Effector memory CD4-positive, alpha-beta T cell (primary cell): Measurements from ENCODE around the gene POLR3A.

ENCODE experiments used
- DNase-seq, 3 donors: peaks; one replicate each; pipeline ENCODE4 v3.0.0-alpha.2; 2020
- H3K27ac ChIP-seq: 2 replicates; pipeline ENCODE4 v1.7.0; 2013; ENCODE audit warnings: mild to moderate bottlenecking, low read length, moderate library complexity; ENCODE audit not compliant: insufficient read depth, poor library complexity, severe bottlenecking
- H3K27me3 ChIP-seq: replicated peaks from 2 replicates; pipeline ENCODE4 v1.7.0; 2013; ENCODE audit warnings: mild to moderate bottlenecking, low read length; ENCODE audit not compliant: insufficient read depth, control insufficient read depth, poor library complexity, severe bottlenecking
- H3K36me3 ChIP-seq: 2 replicates; pipeline ENCODE4 v1.7.0; 2013; ENCODE audit warnings: mild to moderate bottlenecking, low read length, moderate library complexity; ENCODE audit not compliant: control insufficient read depth, insufficient read depth
- H3K4me1 ChIP-seq: 2 replicates; pipeline ENCODE4 v1.7.0; 2013; ENCODE audit warnings: low read length, mild to moderate bottlenecking; ENCODE audit not compliant: control insufficient read depth, insufficient read depth, poor library complexity, severe bottlenecking
- H3K4me3 ChIP-seq: 2 replicates; pipeline ENCODE4 v1.7.0; 2013; ENCODE audit warnings: low read length, low read depth, mild to moderate bottlenecking; ENCODE audit not compliant: insufficient read depth, poor library complexity, severe bottlenecking
- H3K9me3 ChIP-seq: 2 replicates; pipeline ENCODE4 v1.7.0; 2013; ENCODE audit warnings: mild to moderate bottlenecking, low read length, moderate library complexity; ENCODE audit not compliant: control insufficient read depth

POLR3A gene

DNA sequence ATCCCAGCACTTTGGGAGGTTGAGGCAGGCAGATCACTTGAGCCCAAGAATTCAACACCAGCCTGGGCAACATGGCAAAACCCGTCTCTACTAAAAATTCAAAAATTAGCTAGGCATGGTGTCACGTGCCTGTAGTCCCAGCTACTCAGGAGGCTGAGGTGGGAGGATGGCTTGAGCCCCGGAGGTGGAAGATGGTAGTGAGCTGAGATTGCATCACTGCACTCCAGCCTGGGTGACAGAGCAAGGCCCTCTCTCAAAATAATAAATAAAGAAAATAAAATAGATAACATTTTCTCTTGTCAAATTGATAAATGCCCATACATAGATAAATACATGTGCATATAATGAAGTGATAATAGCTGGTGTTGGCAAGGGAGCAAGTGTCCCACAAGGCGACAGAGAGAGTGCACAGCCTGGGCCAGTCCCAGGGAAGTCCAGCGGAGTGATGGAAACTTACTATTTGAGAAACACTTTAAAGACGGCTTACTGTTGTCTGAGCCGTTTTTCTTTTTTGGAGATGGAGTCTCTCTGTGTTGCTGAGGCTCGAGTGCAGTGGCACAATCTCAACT lies 69.3 kb downstream of the POLR3A start:
- Histone ChIP-seq H3K27me3 (no peaks in the 10 kb centered on the region), H3K4me1 (no peaks in the 10 kb centered on the region), H3K36me3 (no peaks in the 10 kb centered on the region), H3K27ac (no peak overlapping the region), H3K4me3 (no peak overlapping the region), H3K9me3 (no peaks in the 10 kb centered on the region)
- DNase-seq: no peak

DNA sequence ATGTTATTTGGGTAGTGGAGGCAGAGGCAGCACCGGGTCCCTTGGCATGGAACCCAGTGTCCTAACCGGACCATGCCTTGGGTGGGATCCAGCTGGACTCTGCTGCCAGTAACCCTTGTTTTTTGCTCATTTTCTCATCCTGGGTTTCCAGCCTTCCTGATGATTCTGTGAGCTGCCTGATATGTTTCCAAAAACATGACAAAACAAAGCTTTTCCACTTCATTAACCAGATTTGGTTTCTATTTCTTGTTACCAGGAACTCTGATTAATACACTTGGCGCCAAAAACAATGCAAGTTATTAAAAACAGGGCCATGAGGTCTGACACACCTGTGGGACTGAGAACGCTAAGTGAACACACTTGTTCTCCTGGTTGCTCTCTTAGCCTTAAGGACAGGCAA lies 69.9 kb downstream of the POLR3A start:
- Histone ChIP-seq H3K27me3 (no peaks in the 10 kb centered on the region), H3K27ac (no peak overlapping the region), H3K4me1 (no peaks in the 10 kb centered on the region), H3K36me3 (no peaks in the 10 kb centered on the region), H3K9me3 (no peaks in the 10 kb centered on the region), H3K4me3 (no peak overlapping the region)
- no peak for DNase-seq

DNA sequence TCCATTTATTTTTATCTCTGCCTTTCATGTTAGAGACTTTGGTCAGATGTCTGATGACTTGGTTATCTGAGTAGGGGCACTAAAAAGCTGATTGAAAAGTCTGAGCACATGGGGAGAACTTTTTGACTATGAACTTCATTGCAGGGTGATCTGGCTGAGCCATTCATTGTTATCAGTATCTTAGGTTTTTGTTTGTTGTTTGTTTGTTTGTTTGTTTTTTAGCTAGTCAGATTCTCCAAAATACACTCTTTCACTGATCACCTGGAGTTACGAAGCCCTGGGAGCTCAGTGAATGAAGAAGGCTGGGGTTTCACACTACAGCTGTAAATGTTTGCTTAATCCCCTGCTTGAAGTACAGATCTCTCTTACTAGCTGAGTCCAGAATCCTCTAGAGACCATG lies 74.2 kb downstream of the POLR3A start:
- H3K4me1 ChIP-seq: no peaks in the 10 kb centered on the region

DNA sequence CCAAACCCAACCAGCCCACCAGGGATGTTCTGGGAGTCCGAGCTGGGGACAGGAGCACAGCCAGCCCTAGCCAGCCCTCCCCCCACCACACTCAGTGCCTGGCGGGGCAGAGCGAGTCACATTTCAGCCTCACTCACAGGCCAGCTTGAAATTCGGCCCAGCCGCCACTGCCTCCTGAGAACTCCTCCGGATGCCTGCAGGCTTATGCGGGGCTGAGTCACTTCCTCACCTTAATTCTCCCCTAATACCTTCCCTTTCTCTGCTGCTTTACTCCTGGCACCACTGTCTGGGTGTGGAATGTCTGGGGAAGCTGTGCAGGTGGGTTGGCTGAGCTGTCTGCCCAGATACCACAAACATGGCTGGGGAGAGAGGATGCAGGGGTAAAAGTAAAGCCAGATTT lies 80.1 kb downstream of the POLR3A start:
- no peak overlapping the region for H3K4me3 ChIP-seq
- no peaks in the 10 kb centered on the region for H3K9me3 ChIP-seq
- H3K4me1 ChIP-seq: no peaks in the 10 kb centered on the region
- H3K27me3 ChIP-seq: no peaks in the 10 kb centered on the region
- no peaks in the 10 kb centered on the region for H3K36me3 ChIP-seq
- no peak for DNase-seq
- no peak overlapping the region for H3K27ac ChIP-seq

More for the DNA sequence above, 74.2 kb downstream of the POLR3A start:
- Histone ChIP-seq H3K36me3 (no peaks in the 10 kb centered on the region), H3K27ac (no peak overlapping the region), H3K9me3 (no peaks in the 10 kb centered on the region), H3K27me3 (no peaks in the 10 kb centered on the region), H3K4me3 (no peak overlapping the region)
- DNase-seq: no peak

DNA sequence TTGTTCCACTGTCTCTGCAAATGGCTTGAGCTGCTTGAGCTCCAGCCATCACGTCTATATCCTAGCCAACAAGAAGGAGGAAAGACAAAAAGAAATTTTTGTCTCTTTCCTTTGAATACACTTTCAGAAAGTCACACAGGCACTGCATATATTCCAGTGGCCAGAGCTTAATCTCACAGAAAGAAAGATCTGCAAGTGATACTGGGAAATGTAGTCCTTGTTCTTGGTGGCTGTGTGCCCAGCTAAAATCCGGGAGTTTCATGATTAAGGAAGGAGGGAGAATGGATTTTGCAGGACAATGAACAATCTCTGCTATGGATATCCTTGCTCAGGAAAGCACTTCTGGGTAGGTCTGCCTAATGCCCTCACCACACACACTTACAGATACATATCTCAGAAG lies 83.2 kb downstream of the POLR3A start:
- Histone ChIP-seq H3K4me3 (no peak overlapping the region), H3K4me1 (no peaks in the 10 kb centered on the region), H3K9me3 (no peaks in the 10 kb centered on the region), H3K27ac (no peak overlapping the region), H3K27me3 (no peaks in the 10 kb centered on the region), H3K36me3 (no peaks in the 10 kb centered on the region)
- no peak for DNase-seq

DNA sequence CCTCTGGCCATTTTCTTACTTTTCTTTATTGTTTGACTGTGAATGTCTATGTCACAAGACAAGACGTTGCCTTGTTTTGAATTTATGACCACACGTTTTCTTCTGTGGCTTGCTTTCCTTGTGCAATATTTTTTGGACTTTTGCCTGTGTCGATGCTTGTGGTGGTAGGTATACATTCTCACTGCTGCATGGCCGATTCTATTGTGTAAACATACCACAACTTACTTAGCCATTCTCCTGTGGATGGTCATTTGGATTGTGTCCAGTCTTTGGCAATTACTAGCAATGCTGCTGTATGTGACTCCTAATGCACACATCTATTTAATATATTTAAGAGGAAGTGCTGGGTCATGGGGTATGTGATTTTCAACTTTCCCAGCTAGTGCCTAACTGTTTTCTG lies 84.8 kb downstream of the POLR3A start:
- Histone ChIP-seq H3K9me3 (no peaks in the 10 kb centered on the region), H3K27me3 (no peaks in the 10 kb centered on the region), H3K4me3 (no peak overlapping the region), H3K36me3 (no peaks in the 10 kb centered on the region), H3K27ac (no peak overlapping the region), H3K4me1 (no peaks in the 10 kb centered on the region)
- no peak for DNase-seq

DNA sequence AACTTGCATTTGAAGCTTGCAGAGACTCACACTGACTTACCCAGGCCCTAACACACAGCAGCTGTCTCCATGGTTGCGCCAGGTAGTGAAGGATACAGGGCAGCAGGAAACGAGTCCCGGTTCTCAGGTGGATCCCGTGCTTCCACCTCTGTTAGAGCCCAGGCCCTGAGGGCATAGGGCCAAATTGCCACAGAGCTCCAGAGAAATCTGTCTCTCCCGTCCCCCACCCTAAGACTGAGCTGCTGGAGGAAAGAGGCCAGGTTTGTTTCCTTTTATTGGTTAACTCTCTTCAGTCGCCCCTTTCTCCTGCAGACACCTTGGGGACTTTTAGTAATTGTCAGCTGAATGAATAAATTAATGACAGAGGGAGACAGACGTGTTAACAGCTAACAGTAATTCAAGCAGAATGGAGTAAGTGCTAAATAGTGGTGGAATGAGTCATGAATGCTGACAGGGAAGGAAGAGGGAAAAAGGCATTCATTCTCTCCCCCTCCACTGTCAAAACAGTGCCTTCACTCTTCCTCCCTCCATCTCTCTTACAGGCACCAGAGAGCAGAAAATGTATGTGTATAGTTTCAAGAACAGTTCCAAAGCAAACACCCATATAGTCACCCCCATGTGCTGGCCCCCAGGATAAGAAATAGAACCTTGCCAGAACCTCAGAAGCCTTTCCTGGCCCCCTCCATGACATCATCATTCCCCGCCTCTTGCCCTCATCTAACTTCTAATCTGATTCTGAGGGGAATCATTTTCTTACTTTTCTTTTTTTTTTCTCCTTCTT lies 86.0 kb downstream of the POLR3A start:
- no peaks in the 10 kb centered on the region for H3K36me3 ChIP-seq
- no peak for DNase-seq
- H3K27ac ChIP-seq: no peak overlapping the region
- H3K9me3 ChIP-seq: no peaks in the 10 kb centered on the region
- H3K4me1 ChIP-seq: no peaks in the 10 kb centered on the region
- H3K4me3 ChIP-seq: no peak overlapping the region
- no peaks in the 10 kb centered on the region for H3K27me3 ChIP-seq

DNA sequence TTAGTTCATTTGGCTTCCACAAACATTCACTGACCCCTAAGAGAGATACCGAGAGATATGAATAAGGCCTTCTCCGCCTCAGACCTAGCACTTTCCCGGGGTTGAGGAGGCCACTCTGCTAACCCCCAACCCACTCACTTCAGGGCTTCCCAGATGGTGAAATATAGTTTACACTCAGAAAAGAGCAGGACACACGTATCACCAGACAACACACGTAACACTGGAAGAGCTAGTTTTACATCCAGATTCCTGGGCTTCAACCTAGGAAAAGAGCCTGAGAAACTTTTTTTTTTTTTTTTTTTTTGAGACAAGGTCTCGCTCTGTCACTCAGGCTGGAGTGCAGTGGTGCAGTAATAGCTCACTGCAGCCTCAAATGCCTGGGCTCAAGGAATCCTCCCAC lies 87.5 kb downstream of the POLR3A start:
- Histone ChIP-seq H3K4me3 (no peak overlapping the region), H3K9me3 (no peaks in the 10 kb centered on the region), H3K27ac (no peak overlapping the region), H3K36me3 (no peaks in the 10 kb centered on the region), H3K27me3 (no peaks in the 10 kb centered on the region), H3K4me1 (no peaks in the 10 kb centered on the region)
- DNase-seq: no peak

DNA sequence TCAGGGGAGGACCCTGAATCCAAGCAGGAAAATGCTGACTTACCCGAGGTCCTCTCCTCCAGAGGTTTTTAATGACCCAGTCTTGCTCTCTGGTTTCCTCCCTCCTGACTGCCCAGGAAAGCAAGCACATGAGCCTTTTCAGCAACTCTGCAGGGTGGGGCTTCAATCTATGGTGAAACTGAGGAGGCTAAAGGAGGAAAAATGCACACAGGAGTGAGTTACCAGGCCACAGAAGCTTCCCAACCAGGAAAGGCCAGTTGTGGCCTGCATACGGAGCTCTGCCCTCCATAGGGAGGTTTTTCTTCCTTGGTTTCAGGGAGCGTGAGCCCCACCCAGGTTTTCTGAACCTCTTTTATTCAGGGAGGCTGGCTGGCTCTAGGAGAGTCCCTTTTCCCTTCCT lies 88.7 kb downstream of the POLR3A start:
- no peak for DNase-seq
- no peaks in the 10 kb centered on the region for H3K27me3 ChIP-seq
- no peaks in the 10 kb centered on the region for H3K9me3 ChIP-seq
- H3K4me3 ChIP-seq: no peak overlapping the region
- no peaks in the 10 kb centered on the region for H3K36me3 ChIP-seq
- no peak overlapping the region for H3K27ac ChIP-seq
- no peaks in the 10 kb centered on the region for H3K4me1 ChIP-seq

DNA sequence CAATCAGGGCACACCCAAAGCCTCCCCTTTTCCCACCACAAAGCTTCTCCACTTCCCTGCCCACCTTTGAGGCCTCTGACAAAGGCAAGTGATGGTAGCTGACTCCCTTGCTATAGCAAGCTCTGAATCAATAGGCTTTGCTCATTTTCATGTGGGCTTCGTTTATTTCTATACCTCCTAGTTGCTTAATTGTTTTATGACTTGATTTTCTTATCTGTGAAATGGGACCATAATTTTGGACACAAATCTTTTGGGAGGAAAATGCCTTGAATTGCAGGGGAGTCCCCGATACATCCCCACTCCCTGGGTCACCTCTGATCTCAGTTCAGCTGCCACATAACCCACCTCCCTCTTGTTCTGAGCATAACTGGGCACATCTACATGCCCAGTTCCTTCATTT lies 89.1 kb downstream of the POLR3A start:
- H3K27ac ChIP-seq: no peak overlapping the region
- no peak for DNase-seq
- no peak overlapping the region for H3K4me3 ChIP-seq
- no peaks in the 10 kb centered on the region for H3K4me1 ChIP-seq
- no peaks in the 10 kb centered on the region for H3K27me3 ChIP-seq
- H3K36me3 ChIP-seq: no peaks in the 10 kb centered on the region
- H3K9me3 ChIP-seq: no peaks in the 10 kb centered on the region
